Endothelial cell of umbilical vein (primary cell): ENCODE measurements around the gene MED15. TPM values are rescaled to one million over a fixed set of nuclear protein-coding genes. Genes with fewer than 3 reads are reported as not detected.

Experiments
- BruUV-seq: library from RNA; stranded (reverse); fragments of 400-500 nt; replicated peaks from 2 replicates; lab custom pipeline; 2021; lab: Mats Ljungman, UMichigan
- CTCF ChIA-PET: fragments of 300-600, 350-600 bp; sonication (Branson Sonifier 250); formaldehyde crosslinking; loops from one replicate; lab custom pipeline; 2021; ENCODE audit warnings: antibody characterized with exemption, inconsistent platforms; lab: Charles Lee
- POLR2A ChIA-PET: fragments of 300-600, 350-600 bp; sonication (Branson Sonifier 250); formaldehyde crosslinking; loops from one replicate; lab custom pipeline; 2021; ENCODE audit warnings: antibody characterized with exemption, inconsistent platforms; lab: Charles Lee
- DNase-seq: peaks from one replicate; pipeline ENCODE4 v3.0.0-alpha.2; 2011; ENCODE audit warnings: low read depth, low spot score
- FAIRE-seq: peaks from 2 replicates; lab custom pipeline; 2011; peaks lifted over from hg19 to GRCh38; lab: Jason Lieb, UNC
- H2AFZ ChIP-seq: 2 replicates; pipeline ENCODE4 v1.6.0; 2012; ENCODE audit warnings: low read depth, low read length, control low read depth, inconsistent platforms
- H3K27ac ChIP-seq: 2 replicates; pipeline ENCODE4 v1.5.1; 2011; ENCODE audit warnings: low read depth, mild to moderate bottlenecking, control low read depth, low read length, moderate library complexity; ENCODE audit not compliant: insufficient read depth
- H3K27me3 ChIP-seq, 2 experiments: 2 replicates each; pipeline versions ENCODE4 v1.6.0 to v1.6.1; 2011; ENCODE audit warnings: low read length in 2 of 2, mixed read lengths in 1 of 2; ENCODE audit not compliant: control insufficient read depth in 2 of 2, insufficient read depth in 2 of 2
- H3K36me3 ChIP-seq, 2 experiments: 2 replicates in 1 of 2; 3 replicates in 1 of 2; pipeline ENCODE4 v1.5.1; 2011; ENCODE audit warnings: low read length in 2 of 2, mild to moderate bottlenecking in 1 of 2, moderate library complexity in 1 of 2; ENCODE audit not compliant: control insufficient read depth in 2 of 2, insufficient read depth in 2 of 2; ENCODE audit errors: extremely low read depth in 1 of 2
- H3K4me1 ChIP-seq: 3 replicates; pipeline ENCODE4 v1.5.1; 2011; ENCODE audit warnings: mild to moderate bottlenecking, low read length; ENCODE audit not compliant: control insufficient read depth, insufficient read depth; ENCODE audit errors: extremely low read depth
- H3K4me2 ChIP-seq: 2 replicates; pipeline ENCODE4 v1.6.1; 2011; ENCODE audit warnings: low read length, control low read depth, mixed read lengths; ENCODE audit not compliant: insufficient read depth
- H3K4me3 ChIP-seq, 3 experiments: fragments of 200-600 bp in 1 of 3; sonication (generic), shearing (Covaris generic) in 1 of 3; replicated peaks in 1 of 3; 2 replicates each; pipeline ENCODE4 v1.5.1; 2011 to 2016; ENCODE audit warnings: control low read depth in 3 of 3, low read length in 3 of 3, mild to moderate bottlenecking in 2 of 3, inconsistent platforms in 1 of 3, low read depth in 1 of 3, moderate library complexity in 1 of 3; ENCODE audit not compliant: insufficient read depth in 1 of 3
- H3K79me2 ChIP-seq: 2 replicates; pipeline ENCODE4 v1.6.0; 2012; ENCODE audit warnings: low read length, inconsistent platforms; ENCODE audit not compliant: control insufficient read depth, insufficient read depth
- H3K9ac ChIP-seq: replicated peaks from 2 replicates; pipeline ENCODE3; 2011; ENCODE audit warnings: low read length, control low read depth; ENCODE audit not compliant: insufficient read depth; ENCODE audit errors: extremely low read depth
- H3K9me1 ChIP-seq: replicated peaks from 3 replicates; pipeline ENCODE4 v1.6.0; 2011; ENCODE audit warnings: mild to moderate bottlenecking, low read length; ENCODE audit not compliant: control insufficient read depth, insufficient read depth; ENCODE audit errors: extremely low read depth
- H3K9me3 ChIP-seq: replicated peaks from 2 replicates; pipeline ENCODE4 v1.5.1; 2012; ENCODE audit warnings: low read length, inconsistent platforms; ENCODE audit not compliant: control insufficient read depth, insufficient read depth
- H4K20me1 ChIP-seq: replicated peaks from 2 replicates; pipeline ENCODE3; 2011; ENCODE audit warnings: mild to moderate bottlenecking, low read length; ENCODE audit not compliant: control insufficient read depth, insufficient read depth; ENCODE audit errors: extremely low read depth
- CTCF ChIP-seq, 2 donors: IDR thresholded peaks; 1 replicate in 1 of 2; 2 replicates in 1 of 2; pipeline ENCODE4 v1.5.1; 2011; ENCODE audit warnings: low read length in 2 of 2, mild to moderate bottlenecking in 2 of 2, moderate library complexity in 2 of 2, control low read depth in 1 of 2, inconsistent platforms in 1 of 2, low read depth in 1 of 2; ENCODE audit not compliant: insufficient read depth in 1 of 2; ENCODE audit errors: extremely low read depth in 1 of 2
- EZH2 ChIP-seq: IDR thresholded peaks from 2 replicates; pipeline ENCODE4 v1.6.1; 2012; ENCODE audit warnings: borderline replicate concordance, low read depth, mild to moderate bottlenecking, moderate library complexity, low read length, inconsistent platforms; ENCODE audit not compliant: severe bottlenecking
- FOS ChIP-seq: IDR thresholded peaks from 2 replicates; pipeline ENCODE4 v1.6.1; 2011; ENCODE audit warnings: mild to moderate bottlenecking, low read length, moderate library complexity, borderline replicate concordance; ENCODE audit not compliant: insufficient read depth
- GATA2 ChIP-seq: IDR thresholded peaks from 2 replicates; pipeline ENCODE4 v1.7.0; 2011; ENCODE audit warnings: low read depth, mild to moderate bottlenecking, moderate library complexity, mixed read lengths, low read length; ENCODE audit not compliant: insufficient read length, insufficient read depth
- JUN ChIP-seq: IDR thresholded peaks from 2 replicates; pipeline ENCODE4 v1.6.1; 2011; ENCODE audit warnings: borderline replicate concordance, low read depth; ENCODE audit not compliant: insufficient read length, insufficient read depth
- MYC ChIP-seq: IDR thresholded peaks from one replicate; pipeline ENCODE4 v1.6.1; 2011; ENCODE audit warnings: mild to moderate bottlenecking, low read depth, low read length
- POLR2A ChIP-seq: IDR thresholded peaks from 2 replicates; pipeline ENCODE4 v1.6.1; 2012; ENCODE audit warnings: low read depth, mild to moderate bottlenecking, control low read depth, low read length
- POLR2AphosphoS5 ChIP-seq: IDR thresholded peaks from 2 replicates; pipeline ENCODE4 v1.6.1; 2012; ENCODE audit warnings: low read depth, mild to moderate bottlenecking, control low read depth, low read length, moderate library complexity; ENCODE audit not compliant: insufficient read depth
- dilution Hi-C: fragments of 300-500 bp; cut with MboI; formaldehyde crosslinking; loops from one replicate; pipeline ENCODE4 v1.15.0; 2019; ENCODE audit warnings: low sequenced_read_pairs; ENCODE audit not compliant: extremely low pct_ligation_motif_present
- intact Hi-C: fragments of 100-400 bp; cut with micrococcal nuclease; formaldehyde crosslinking; loops from one replicate; pipeline ENCODE4 v1.10.0; 2022
- polyA plus RNA-seq, 4 experiments: library from polyadenylated mRNA; depleted of rRNA in 3 of 4; stranded (reverse) in 3 of 4; unstranded in 1 of 4; fragments of >200 nt; gene quantifications; 2 replicates each; pipeline versions ENCODE4 v1.2.1 to v1.2.3, GENCODE V29; 2011 to 2012; ENCODE audit warnings: missing spikeins in 1 of 4
- total RNA-seq: library from RNA; stranded (reverse); gene quantifications from 2 replicates; pipeline ENCODE4 v1.2.3, GENCODE V29; 2021
- TF ChIP-seq, protein P1 (sequence below): IDR thresholded peaks from 2 replicates; pipeline ENCODE4 v1.6.1; 2011; ENCODE audit not compliant: insufficient read depth, insufficient read length

MED15 gene
- total and polyA plus RNA-seq, 2 donors (not counting 3 experiments of a cell fraction or from before 2014, with no cell fraction given), result 68.1 to 138 TPM

GRCh38 chr22:20584029-20584871 is 76.8 kb downstream of the MED15 start:
- DNase-seq (no peak), FAIRE-seq (no peak)
- no TSS peak for BruUV-seq
- no peak overlapping the region for H3K27ac ChIP-seq
- CTCF ChIA-PET, result interaction anchor here (0.5 to 2.0 kb wide), 3 partner anchors 14 to 233 kb away, joined by 4 to 8 read pairs (median 6); no protein-coding TSS in a partner anchor
- H3K27me3 ChIP-seq, result no peaks in the 10 kb centered on the region
- no peak for TF ChIP-seq EZH2
- TF ChIP-seq, protein P1, sequence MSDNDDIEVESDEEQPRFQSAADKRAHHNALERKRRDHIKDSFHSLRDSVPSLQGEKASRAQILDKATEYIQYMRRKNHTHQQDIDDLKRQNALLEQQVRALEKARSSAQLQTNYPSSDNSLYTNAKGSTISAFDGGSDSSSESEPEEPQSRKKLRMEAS, result no peak
- TF ChIP-seq POLR2AphosphoS5, result no peak
- TF ChIP-seq JUN, result no peak
- no peak for TF ChIP-seq POLR2A
- no peak for TF ChIP-seq GATA2
- TF ChIP-seq CTCF (IDR thresholded peaks at IDR 0.05; ENCODE audit: extremely low read depth in 1 of 2, insufficient read depth in 1 of 2, low read depth in 1 of 2, low read length in 2 of 2), result no peak
- no peak for TF ChIP-seq FOS
- no peak for TF ChIP-seq MYC
- H3K4me3 ChIP-seq, result no peak overlapping the region
- intact Hi-C loops, result no loop called here
- H4K20me1 ChIP-seq, result no peaks in the 10 kb centered on the region
- H3K79me2 ChIP-seq, result peaks cover 6% of the 10 kb centered on the region
- H3K36me3 ChIP-seq, result peaks cover 28 to 70% of the 10 kb centered on the region in 2 experiments
- no peak overlapping the region for H3K9ac ChIP-seq
- no peaks in the 10 kb centered on the region for H3K4me1 ChIP-seq
- no peaks in the 10 kb centered on the region for H3K9me3 ChIP-seq
- H3K9me1 ChIP-seq, result no peaks in the 10 kb centered on the region
- no peak overlapping the region for H3K4me2 ChIP-seq
- POLR2A ChIA-PET, result no interaction called here
- dilution Hi-C loops, result no loop called here
- no peak overlapping the region for H2AFZ ChIP-seq
